GM10847 (cell line): ENCODE measurements around the gene ERG.

ENCODE experiments used
- POLR2A ChIP-seq: IDR thresholded peaks from 2 replicates; pipeline ENCODE4 v1.6.1; 2011; ENCODE audit not compliant: insufficient read length; ENCODE audit errors: extremely low read depth

Gene ERG

DNA sequence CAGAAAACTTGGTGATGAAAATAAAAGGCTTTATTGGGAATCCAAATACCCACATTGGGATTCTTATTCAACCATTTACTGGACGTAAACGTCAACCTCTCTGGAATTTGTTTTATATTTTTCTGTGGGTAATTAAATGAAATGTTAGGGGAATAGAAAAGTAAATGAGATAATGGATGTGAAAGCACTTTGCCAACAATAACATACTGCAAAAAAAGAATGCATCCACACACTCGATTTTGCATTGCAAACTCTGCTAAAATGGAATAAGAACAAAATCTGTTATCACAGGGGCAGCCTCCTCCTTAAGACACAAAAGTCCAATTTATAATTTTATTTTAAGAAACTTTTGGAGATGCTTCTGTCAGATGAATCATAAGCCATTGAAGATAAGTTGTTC is 88.4 kb downstream of the ERG start:
- no peak for TF ChIP-seq POLR2A

DNA sequence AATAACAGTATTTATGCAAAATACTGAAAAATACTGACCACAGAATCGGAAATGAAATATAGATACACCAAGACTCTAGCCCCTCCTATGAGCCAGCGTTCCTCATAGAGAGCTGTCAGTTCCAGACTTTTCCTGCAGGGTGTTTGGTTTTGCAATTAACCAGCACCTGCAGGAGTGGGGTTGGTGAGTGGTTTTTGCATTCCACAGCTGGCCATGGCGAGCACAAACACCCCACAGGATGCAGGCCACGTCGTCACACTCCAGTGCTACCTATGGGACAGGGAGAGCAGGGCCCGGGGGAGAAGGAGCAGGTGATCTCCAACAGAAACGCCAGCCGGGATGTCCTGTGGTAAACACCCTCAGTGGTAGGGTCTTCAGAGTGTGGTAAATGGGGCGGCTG is 94.1 kb downstream of the ERG start:
- TF ChIP-seq POLR2A: no peak

DNA sequence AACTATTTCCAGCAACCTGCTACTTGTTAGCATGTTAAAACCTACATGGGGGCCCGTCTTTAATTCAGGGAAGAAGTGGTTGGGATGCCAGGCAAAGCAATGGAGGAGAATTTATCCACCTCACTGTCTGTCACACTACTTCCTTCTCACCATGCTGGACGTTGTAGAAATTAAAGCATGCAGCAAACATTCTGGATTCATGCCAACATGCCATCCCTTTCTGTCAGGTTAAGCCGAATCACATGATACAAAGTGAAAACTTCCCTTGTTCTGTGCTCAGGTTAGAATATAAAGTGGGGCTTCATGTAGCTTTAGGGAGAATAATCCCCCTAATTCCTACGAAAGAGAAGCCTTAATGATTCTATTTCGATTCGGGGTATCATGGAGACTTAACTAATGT is 95.5 kb downstream of the ERG start:
- no peak for TF ChIP-seq POLR2A

DNA sequence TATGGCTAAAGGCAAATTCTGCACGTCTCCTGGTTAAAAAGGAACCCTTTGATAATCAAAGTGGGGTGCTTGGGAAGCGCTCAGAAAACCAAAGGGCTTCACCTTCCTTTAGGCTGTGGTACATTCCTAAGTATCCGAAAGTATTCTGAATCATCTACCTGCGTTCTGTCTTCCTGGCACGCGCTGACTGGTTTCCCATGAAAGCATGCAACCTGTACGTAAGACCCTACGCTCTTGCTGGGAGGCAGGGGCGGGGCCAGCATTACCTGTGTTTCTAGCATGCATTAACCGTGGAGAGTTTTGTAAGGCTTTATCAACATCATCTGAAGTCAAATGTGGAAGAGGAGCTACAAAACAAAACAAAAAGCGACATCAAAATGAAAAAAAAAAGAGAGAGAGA is 96.0 kb downstream of the ERG start:
- no peak for TF ChIP-seq POLR2A

DNA sequence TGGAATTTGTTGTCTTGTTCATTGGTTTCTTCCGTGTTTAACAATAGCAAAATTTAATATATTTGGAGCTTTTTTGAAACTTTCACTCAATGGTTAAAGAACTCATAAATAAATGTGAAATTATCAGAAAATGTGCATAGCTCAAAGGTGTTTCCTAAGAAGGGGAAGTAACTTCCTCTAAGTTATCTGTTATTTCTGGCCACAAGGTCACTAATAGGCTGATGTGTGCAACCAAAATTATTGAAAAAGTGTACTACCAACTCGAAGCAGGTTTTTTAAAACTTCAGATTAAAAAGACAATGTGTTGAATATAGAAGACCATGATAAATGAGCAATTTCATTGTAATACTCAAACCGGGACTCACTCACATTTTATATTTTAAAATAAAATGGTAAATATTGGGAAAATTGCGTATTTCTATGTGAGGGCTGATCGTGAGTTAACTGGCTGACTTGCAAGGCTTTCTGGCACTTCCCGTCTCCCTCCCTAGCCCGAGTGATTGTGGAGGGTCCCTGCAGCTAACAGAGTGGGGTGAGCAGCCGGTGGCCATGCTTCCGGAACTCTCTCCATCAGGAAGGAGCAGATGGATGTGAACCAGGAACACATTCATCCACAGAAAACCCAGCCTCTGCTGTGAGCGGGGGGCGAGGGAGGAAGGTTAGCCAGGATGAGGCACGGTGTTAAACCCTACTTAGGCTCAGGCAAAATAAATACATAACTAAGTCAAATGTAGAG is 96.9 kb downstream of the ERG start:
- TF ChIP-seq POLR2A: no peak

DNA sequence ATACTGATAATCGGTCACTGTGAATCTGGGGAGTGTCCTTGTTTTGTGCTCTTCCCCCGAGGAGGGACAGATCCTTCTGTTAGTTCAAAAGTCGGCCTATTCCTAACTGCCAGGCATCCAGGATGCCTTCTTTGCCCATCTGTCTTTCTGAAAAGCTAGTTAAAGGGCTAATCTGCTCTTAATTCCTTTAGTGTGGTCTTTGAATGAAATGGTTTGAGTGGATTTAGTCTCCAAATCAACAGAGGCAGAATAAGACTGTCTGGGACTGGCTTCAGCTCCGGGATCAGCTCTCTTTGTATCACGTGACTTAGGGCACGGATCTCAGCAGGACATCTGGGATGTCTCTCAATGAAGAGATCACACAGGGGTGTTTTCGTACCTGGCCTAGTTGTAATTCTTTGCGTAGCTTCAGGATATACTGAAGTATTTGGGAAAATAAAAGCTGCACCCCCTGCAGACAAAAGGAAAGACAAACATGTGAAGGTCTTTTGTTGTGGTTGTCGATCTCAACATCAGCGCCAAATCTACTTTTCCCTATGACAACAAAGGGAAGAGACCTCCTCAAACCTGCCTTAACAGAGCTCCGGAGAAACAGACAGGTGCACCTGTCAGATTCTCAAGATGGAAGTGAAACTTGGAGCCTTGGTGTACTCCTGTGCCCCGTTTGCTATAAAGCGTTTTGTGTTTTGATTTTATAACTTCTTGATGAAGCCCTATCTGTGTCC is 97.9 kb downstream of the ERG start:
- no peak for TF ChIP-seq POLR2A

- TF ChIP-seq POLR2A: no peak
Measured at GRCh38 chr21:38399103-38399502, 99.2 kb downstream of the ERG start.

GRCh38 chr21:38396325-38396724 is 102.0 kb downstream of the ERG start:
- no peak for TF ChIP-seq POLR2A

- no peak for TF ChIP-seq POLR2A
Measured at GRCh38 chr21:38395581-38395980, 102.7 kb downstream of the ERG start.

DNA sequence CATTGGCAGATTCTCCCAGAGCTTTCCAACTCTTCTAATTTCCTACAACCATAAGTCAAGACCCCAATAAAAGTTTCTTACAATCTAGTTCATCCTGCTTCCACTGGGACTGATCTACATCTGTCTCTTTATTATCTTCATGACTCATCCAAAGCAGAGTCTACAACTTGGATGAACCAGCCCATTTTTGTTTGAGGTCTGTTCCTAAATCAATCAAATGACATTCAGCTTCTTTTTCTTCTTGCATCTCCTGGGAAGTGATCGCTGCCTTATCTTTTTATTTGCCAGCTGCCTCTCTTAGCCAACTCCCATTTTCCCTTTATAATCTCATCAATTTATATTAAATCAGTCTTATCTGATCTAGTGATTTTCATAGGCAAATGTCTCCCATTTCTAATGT is 105.6 kb downstream of the ERG start:
- TF ChIP-seq POLR2A: no peak

DNA sequence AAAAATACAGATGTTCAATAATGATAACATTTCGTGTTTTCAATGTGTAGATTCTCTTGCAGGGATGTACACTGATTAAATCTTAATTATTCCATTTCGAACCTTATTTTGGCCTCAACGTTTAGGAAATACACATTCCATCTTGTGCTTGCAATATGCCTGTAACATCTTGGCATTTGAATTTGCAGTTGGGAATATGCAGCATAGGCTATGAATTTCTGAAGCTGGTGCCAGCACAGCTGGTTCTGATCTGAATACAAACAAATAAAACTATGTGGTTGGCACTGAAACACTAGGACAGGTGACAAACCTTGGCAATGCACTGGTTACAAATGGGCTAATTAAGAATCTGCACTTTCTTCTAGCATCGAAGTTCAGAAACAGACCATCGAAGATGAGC is 108.4 kb downstream of the ERG start:
- no peak for TF ChIP-seq POLR2A

DNA sequence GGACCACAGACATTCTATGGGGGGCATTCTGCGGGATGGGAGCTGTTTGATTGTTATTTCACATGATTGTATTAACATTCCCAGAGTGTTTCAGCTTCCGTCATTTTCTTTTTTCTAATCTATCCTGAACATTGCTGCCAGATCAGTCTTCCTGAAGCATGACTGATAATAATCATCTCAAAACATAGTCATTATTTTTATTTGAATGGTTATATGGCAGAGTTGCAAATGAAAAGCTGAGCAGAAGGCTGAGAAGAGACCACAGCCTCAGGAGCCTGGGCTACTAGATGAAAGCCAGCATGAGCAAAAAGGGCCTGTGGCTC is 109.0 kb downstream of the ERG start:
- TF ChIP-seq POLR2A: no peak

DNA sequence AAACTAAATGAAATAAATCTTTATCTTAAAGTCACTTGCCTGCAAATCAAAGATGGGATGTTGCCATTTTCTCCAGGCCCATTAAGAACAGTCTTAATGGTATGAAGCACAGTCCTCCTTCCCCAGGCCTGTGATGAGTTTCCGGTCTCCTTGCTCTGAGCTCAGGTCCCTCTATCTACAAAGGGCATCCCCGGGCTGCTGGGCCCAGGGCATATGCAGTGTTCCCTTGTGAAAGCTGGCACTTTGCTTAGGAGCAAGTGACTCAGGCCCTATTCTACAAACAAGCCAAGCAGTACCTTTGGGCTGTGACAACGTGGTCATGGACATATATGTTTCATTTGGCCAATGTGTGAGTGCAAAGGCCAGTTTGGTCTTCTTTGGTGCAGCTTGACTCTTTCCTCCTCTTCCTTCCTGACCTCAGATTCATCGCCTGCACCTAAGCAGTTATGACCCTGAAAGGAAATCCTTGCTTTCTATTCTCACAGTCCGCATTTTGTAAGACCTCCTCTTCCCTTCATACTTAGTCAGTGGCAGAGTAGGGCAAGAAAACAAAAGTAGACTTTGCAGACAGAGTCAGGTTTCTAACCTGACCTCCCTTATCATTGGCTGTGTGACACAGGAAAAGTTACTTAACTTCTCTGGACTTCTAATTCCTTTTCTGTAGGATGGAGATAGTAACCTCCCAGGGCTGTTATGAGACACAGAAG is 109.5 kb downstream of the ERG start:
- no peak for TF ChIP-seq POLR2A

DNA sequence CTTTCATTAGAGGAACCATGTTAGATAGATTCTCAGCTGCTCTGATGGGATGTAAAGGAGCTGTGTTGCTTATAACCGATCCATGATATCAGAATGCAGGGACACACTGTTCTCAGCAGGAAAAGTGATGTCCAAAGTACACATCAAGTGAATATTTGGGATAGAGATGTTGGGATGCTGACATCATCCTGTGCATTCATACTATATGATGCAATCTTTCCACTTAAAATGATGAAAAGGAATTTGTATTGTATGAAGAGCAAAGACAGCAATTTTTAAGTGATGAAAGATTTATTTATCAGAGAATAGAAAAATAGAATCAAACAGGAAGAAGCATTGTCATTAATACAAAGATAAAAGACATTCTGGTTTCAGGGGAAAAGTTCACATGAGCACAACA is 110.1 kb downstream of the ERG start:
- TF ChIP-seq POLR2A: no peak

- TF ChIP-seq POLR2A: no peak
Measured at GRCh38 chr21:38386967-38387366, 111.3 kb downstream of the ERG start.

DNA sequence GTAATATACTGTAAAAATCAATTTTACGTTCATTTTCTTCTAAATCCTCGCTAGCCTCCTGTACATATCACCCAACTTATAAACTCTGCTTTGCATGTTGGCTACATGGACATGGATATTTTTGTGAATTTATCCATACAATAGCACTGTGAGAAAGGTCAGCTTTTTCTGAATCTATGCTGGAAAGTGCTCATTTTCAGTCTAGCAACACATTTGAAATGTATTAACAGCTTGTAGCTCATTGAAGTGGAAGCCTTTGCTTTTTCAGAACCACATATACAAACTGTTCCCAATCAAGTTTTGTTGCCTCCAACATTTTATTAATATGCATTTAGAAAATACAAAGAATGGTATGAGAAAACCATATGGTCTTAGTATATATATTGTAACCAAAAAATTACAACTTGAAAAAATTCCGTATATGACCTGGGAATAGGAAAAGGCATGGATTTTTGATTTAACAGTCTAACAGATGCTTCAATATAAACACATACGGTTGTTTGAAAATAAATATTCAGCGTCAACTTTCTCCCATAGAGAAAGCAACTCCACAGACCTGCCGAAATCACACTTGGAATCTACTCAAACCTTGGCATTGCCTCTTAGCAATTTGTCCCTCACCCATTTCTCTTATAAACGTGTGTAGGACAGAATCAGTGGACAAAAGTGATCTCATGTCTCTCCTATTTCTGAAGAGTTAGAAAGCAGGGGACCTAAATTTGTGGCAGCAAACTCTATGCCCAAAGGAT is 112.7 kb downstream of the ERG start:
- no peak for TF ChIP-seq POLR2A

DNA sequence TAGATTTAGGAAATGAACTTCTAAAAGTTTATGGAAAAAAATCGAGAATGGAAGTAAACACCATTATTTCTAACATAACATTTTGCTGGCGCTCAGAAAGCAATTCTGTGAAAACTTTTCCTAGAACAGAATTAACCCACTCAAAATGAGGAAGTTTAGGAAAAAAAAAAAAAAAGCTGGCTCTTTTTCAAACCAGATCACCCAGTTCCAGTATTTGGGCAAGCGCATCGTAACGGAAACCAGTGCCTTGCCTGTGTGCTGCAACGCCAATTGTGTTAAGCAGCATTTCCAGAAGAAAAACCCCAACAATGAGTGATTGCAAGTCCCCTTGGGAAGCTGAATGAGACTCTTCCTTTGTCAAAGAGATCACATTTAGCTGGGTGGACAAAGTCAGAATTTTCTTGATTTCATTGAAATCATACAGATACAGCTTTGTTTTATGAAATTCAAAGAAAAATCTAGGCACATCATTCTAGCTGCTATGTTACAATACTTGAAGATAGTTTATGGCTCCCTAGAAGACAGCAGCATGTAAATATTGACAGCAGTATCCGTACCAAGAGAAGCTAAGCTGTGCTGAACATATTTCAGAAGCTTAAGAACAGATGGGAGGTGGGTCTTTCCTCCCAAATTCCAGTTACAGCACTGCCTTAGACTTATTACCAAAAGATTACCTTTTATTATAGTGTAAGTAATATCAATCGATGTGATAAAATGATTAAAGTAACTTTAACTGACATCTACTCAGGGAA is 113.4 kb downstream of the ERG start:
- TF ChIP-seq POLR2A: no peak
